OCI-LY3 (cell line): Measurements from ENCODE around the gene TRIM64C.
"Not testable (repeated sequence)": the region's sequence is repeated elsewhere in the genome, so short reads cannot be mapped to it uniquely, and the experiment has no call there.

Experiments used
- H2AFZ ChIP-seq: fragments of 200-600, 300-600 bp; shearing (Covaris generic); 2 replicates; pipeline ENCODE4 v1.6.0; 2014; ENCODE audit warnings: antibody characterized with exemption, low read depth, low read length
- H3K27ac ChIP-seq: fragments of 200-600, 300-600 bp; sonication (generic); 2 replicates; pipeline ENCODE4 v1.5.1; 2014; ENCODE audit warnings: mild to moderate bottlenecking, low read length, moderate library complexity, mixed read lengths
- H3K27me3 ChIP-seq: fragments of 200-600, 300-600 bp; sonication (generic); 2 replicates; pipeline ENCODE4 v1.6.1; 2014; ENCODE audit warnings: low read depth, low read length, mixed read lengths
- H3K36me3 ChIP-seq: fragments of 200-600, 300-600 bp; sonication (generic); replicated peaks from 2 replicates; pipeline ENCODE3; 2014; ENCODE audit warnings: low read depth, low read length, mixed read lengths
- H3K4me1 ChIP-seq: fragments of 300-600, 200-600 bp; sonication (generic); 2 replicates; pipeline ENCODE4 v1.6.1; 2014; ENCODE audit warnings: low read length, mixed read lengths
- H3K4me2 ChIP-seq: fragments of 200-600, 300-600 bp; sonication (generic); 2 replicates; pipeline ENCODE4 v1.6.1; 2014; ENCODE audit warnings: low read length, mixed read lengths
- H3K4me3 ChIP-seq: fragments of 300-600, 200-600 bp; sonication (generic); 2 replicates; pipeline ENCODE4 v1.5.1; 2014; ENCODE audit warnings: antibody characterized with exemption, mild to moderate bottlenecking, low read length, moderate library complexity
- H3K79me2 ChIP-seq: fragments of 300-600, 200-600 bp; shearing (Covaris generic); 2 replicates; pipeline ENCODE4 v1.6.1; 2014; ENCODE audit warnings: mild to moderate bottlenecking, low read length, mixed read lengths
- H3K9ac ChIP-seq: fragments of 300-600, 200-600 bp; shearing (Covaris generic); 2 replicates; pipeline ENCODE4 v1.6.0; 2014; ENCODE audit warnings: mild to moderate bottlenecking, low read length, moderate library complexity
- H3K9me3 ChIP-seq: fragments of 200-600, 300-600 bp; shearing (Covaris generic); 2 replicates; pipeline ENCODE4 v1.6.1; 2014; ENCODE audit warnings: low read length, mixed read lengths; ENCODE audit not compliant: insufficient read depth
- H4K20me1 ChIP-seq: fragments of 200-600, 300-600 bp; sonication (generic); 2 replicates; pipeline ENCODE4 v1.6.1; 2016; ENCODE audit warnings: low read length, mixed read lengths; ENCODE audit not compliant: insufficient read depth

Gene TRIM64C

GRCh38 chr11:49059012-49059411 is at the start of gene TRIM64C:
TRIM64C (minus strand) TSS chr11:49059112; CDS start chr11:49059112, 0 bp downstream.
- H3K9ac ChIP-seq, H3K79me2 ChIP-seq, H3K27me3 ChIP-seq, H4K20me1 ChIP-seq, H3K36me3 ChIP-seq, H3K4me1 ChIP-seq, H3K4me2 ChIP-seq, H3K4me3 ChIP-seq, H2AFZ ChIP-seq, H3K27ac ChIP-seq, H3K9me3 ChIP-seq: not testable (repeated sequence)

GRCh38 chr11:49102356-49102755 is 43.4 kb upstream of the TRIM64C start:
- H3K4me1 ChIP-seq, H2AFZ ChIP-seq, H3K79me2 ChIP-seq, H3K9me3 ChIP-seq, H3K4me2 ChIP-seq, H3K36me3 ChIP-seq, H3K27ac ChIP-seq, H3K9ac ChIP-seq, H3K27me3 ChIP-seq, H3K4me3 ChIP-seq, H4K20me1 ChIP-seq: not testable (repeated sequence)

GRCh38 chr11:49069897-49070296 is 11.0 kb upstream of the TRIM64C start:
- H3K27me3 ChIP-seq, H2AFZ ChIP-seq, H3K4me2 ChIP-seq, H3K4me3 ChIP-seq, H3K4me1 ChIP-seq, H3K27ac ChIP-seq, H4K20me1 ChIP-seq, H3K9me3 ChIP-seq, H3K79me2 ChIP-seq, H3K9ac ChIP-seq, H3K36me3 ChIP-seq: not testable (repeated sequence)

- not testable (repeated sequence) for H3K27ac ChIP-seq, H3K9me3 ChIP-seq, H3K36me3 ChIP-seq, H3K4me2 ChIP-seq, H3K27me3 ChIP-seq, H3K9ac ChIP-seq, H3K4me1 ChIP-seq, H2AFZ ChIP-seq, H3K4me3 ChIP-seq, H3K79me2 ChIP-seq, H4K20me1 ChIP-seq
Measured at GRCh38 chr11:49049821-49050220, 9.1 kb downstream of the TRIM64C start.

- H3K4me1 ChIP-seq, H3K27ac ChIP-seq, H3K79me2 ChIP-seq, H2AFZ ChIP-seq, H4K20me1 ChIP-seq, H3K36me3 ChIP-seq, H3K4me3 ChIP-seq, H3K9ac ChIP-seq, H3K4me2 ChIP-seq, H3K9me3 ChIP-seq, H3K27me3 ChIP-seq: not testable (repeated sequence)
Measured at GRCh38 chr11:49048229-49048628, 10.7 kb downstream of the TRIM64C start.

- H3K27me3 ChIP-seq, H3K9ac ChIP-seq, H3K27ac ChIP-seq, H3K4me3 ChIP-seq, H3K4me1 ChIP-seq, H3K4me2 ChIP-seq, H4K20me1 ChIP-seq, H3K9me3 ChIP-seq, H3K79me2 ChIP-seq, H3K36me3 ChIP-seq, H2AFZ ChIP-seq: not testable (repeated sequence)
Measured at GRCh38 chr11:49028523-49028922, 30.4 kb downstream of the TRIM64C start, which contains the start of gene TRIM49B. TRIM49B (plus strand) TSS chr11:49028823; CDS start chr11:49031600, 2,777 bp downstream.
